NCI-H524 treated with DMSO at 0.1 percent for 48 hours (cell line): Measurements from ENCODE around the gene RAB38.
A peak's percentile ranks its signal among the peaks of the same experiment; 100 is the strongest.

Experiments used
- DNase-seq: peaks from one replicate; lab custom pipeline; 2025; lab: John Stamatoyannopoulos, UW

The RAB38 gene

GRCh38 chr11:88169881-88170280 lies 5.4 kb downstream of the RAB38 start:
- DNase-seq = no peak

DNA sequence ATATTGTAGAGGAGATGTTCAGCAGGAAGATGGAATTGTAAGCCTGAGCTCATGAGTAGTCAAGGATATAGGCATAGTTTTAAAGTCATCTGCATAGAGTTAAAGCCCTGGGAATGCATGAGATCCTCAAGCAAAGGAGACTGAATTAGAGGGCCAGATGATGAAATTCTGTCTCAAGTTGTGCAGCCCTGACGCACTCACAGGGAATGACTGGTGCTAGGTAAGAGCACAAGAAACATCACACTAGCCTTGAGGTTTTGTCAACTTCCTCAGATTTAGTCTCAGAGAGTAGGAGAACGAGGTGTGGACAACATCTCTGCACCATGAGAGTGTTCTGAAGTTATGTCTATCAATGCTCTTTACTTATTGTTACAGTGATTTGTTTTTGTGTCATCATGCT lies 5.8 kb downstream of the RAB38 start:
- DNase-seq = no peak

DNA sequence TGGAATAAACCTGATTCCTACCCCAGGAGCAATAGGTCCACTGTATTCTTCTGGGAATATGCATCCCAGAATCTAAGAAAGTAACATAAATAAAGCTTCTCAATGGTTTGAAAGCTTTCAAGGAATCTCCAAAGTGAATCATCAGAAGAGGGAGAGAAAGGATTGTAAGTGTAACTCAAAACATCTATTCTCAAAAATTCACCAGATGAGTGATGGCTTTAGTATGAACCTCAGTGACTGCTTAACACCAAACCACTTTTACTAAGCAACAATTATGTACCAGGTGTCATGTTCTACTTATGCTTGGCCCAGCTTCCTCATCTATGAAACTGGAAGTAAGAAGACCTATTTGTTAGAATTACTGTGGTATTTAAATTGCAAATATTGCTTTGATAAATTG lies 7.4 kb downstream of the RAB38 start:
- no peak for DNase-seq

GRCh38 chr11:88164806-88165585 lies 10.2 kb downstream of the RAB38 start:
- no peak for DNase-seq

DNA sequence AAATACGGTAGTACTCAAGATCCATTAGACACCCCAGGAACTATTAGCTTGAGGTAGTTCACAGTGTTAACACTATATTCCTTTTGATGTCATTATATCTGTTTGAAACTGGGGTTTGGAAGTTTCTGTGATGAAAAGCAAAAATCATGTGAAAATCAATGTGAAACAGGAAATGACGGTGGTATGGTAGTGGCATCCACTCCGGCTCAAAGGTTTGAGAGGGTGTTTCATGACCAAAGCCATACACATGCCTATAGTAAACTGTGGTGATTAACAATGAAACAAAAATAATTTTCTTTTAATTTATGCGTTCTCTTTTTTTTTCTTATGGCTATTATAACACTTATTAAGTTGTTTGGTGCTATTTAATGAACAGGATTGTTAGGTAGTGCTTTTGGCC lies 10.9 kb downstream of the RAB38 start:
- no peak for DNase-seq

- DNase-seq = no peak
Measured at GRCh38 chr11:88158081-88158480, 17.2 kb downstream of the RAB38 start.

DNA sequence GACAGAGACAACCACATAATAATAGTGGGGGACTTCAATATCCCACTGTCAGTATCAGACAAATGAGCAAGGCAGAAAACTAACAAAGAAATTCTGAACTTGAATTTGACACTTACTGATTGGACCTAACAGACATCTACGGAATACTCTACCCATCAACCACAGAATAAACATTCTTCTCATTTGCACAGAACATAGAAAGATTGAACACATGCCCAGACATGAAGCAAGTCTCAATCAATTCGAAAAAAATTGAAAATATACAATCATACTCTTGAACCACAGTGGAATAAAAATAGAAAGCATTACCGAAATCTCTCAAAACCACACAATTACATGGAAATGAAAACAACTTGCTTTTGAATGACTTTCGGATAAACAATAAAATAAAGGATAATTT lies 17.9 kb downstream of the RAB38 start:
- no peak for DNase-seq

DNA sequence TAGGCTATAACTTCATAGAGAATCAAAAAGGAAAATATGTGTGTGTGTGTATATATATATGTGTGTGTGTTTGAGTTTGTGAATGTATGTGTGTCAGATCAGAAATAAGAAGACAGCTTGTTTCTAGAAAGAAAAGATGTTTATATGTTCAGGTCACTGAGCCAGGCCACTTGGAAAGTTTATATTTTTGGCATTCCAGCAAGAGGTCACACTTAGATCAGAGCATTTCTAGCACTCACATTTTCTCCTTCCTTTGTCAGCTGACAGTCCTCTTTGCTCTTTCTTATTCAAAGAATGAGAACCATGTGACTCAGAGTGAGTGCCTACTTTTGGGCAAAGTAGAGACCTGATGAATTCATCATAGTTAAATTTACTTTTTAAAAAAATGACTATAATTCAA lies 22.9 kb downstream of the RAB38 start:
- DNase-seq = no peak

- no peak for DNase-seq
Measured at GRCh38 chr11:88151709-88152265, 23.5 kb downstream of the RAB38 start.

DNA sequence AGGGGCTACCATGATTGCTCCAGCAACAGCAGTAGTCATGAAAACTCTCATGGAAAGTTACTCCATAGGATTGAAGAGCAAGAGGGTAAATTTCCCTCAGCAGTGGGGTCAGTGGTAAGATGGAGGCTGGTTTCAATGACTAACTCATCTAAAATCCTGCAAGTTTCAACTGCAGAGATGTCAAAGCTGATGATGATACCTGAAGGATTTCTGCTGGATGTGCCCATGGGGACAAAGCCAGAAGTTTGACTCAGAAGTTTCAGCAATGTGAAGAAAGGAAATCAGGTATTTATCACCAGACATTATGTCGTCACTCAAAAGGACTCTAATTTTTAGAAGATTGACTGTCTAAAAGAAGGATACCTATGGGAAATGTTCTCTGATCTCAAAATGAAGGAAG lies 29.1 kb downstream of the RAB38 start:
- no peak for DNase-seq

GRCh38 chr11:88139865-88140264 lies 35.4 kb downstream of the RAB38 start:
- DNase-seq = no peak

- DNase-seq = no peak
Measured at GRCh38 chr11:88131764-88132470, 43.3 kb downstream of the RAB38 start.

DNA sequence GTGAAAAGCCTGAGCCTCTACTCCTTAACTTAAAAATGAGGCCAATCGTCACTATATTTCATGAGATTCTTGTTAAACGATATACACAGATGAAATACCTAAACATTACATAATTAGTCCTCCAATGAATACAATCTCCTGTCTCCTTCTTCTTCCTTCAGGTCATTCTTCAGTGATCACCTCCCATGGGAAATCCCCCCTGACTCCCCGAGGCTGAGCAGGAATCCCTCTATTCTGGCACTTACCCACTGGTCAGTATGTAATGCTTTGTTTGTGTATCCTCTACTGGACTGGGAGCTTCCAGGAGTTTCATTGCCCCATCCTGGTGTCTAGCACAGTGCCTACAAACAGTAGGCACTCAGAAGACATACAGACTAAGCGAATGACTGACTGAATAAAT lies 52.3 kb downstream of the RAB38 start:
- DNase-seq = no peak

DNA sequence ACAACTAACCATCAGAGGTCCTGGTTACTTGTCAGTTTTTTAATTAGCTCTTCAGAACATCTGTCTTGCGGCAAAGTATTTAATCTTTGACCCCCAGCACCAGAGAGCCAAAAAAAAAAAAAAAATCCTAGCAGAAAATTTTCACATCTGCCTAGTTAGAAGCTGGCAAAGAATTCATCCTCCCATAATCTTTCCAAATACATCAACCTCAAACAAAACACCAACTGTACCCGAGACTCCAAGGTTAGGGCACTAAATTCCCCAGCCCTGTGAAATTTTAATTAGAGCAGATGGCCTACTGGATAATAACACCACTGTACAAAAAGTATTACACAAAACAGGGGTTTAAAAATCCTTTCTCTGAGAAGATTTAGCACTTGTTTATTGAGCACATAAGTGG lies 55.7 kb downstream of the RAB38 start:
- DNase-seq = peak; percentile 92

GRCh38 chr11:88117281-88117858 lies 57.9 kb downstream of the RAB38 start:
- DNase-seq = no peak

DNA sequence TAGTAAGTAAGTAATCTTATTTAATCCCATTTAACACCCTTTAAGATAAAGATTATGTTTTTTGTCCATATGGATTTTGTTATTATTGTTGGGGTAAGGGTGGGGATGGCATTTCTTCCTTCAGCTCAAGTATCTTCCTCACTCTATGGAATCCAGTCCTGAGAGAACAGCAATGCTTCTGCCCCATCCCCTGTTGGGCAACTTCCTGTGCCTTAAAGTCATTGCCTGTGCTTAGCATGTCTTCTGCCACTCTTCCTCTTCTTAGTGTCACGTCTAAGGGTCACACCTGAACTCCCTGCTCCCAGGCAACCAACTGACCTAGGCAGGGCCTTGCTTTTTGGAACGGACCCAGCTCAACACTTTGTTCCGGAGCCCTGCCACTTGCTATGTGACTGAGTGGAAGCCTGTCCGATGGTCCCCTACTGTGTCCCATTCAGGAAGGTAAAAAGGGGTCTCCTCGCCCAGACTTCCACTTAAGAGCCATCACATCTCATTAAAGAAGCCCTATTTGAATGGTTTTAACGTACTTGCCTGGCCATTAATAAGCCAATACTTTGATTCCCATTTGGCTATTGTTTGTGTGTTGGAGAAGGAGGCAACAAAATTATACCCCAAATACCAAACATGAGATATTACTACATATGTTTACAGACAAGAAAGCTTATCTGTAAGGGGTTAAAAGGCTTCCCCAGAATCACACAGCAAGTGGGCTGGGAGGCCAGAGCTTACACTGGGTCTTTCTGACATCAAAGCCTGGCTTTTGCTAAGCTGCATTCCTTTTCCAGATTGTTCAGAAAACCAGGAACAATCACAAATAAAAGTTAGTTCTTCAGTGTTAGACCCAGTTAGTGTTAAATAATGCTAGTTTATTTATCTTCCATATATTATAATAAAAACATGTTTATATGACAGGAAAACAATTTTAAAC lies 59.2 kb downstream of the RAB38 start:
- DNase-seq = peak; percentile 55

DNA sequence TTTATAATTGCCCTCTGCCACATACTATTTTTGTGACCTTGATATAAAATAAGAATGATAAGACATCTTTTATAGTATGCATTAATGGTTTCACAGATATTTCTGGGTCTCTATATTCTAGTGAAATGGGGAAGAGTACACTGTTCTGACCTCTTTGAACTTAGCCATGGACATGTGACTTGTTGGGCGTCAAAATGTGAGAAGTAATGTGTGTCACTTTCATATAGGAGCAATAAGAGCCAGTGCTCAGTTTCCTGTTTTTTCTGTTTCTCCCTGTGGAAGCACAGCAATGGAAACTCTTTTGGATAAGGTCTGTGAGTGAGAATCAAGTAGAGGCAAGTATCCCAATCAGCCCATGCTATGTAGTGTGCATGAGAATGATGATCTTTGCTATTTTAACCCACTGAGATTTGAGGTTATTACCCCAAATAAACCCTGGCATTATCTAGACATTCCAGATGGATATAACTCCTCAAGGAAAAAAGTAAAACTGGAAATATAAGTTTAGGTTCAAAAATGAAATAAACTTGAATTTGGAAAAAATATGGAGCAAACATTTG lies 60.7 kb downstream of the RAB38 start:
- DNase-seq = no peak

DNA sequence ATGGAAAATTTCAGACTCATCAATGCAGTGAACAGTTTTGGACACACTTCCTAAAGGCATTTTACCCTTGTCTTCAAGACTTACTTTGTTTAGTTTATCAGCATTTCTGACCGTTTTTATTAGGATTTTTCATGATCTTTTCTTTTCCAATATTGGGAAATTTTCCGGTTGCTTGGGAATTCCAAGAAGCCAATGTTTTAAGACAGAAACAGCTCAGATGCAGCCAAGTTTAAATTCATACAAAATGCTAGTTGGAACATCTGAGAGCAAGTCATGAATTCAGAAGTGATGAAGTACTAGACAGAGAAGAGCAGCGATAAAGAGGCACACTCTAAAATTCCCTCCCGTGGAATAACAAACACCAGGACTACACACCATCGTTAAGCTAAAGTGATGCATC lies 68.6 kb downstream of the RAB38 start:
- no peak for DNase-seq

GRCh38 chr11:88105951-88106350 lies 69.3 kb downstream of the RAB38 start:
- DNase-seq = no peak

DNA sequence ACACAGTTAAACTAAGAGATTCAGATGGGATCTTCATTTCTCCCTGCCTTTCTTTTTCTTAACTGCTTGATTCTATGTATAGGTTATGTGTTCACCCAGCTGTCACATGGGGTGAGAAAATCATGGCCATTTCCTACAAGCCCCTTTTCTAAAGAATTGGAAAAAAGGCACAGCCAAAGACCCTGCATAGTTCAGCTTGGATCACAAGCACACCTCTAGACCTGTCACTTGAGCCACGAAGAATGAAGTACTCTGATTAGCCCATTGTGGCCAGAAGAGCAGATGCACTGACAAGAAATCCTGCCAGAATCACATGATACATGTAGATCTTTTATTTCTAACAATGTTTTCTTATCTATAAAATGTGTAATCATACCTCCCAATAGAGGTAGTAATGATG lies 69.7 kb downstream of the RAB38 start:
- DNase-seq = no peak

GRCh38 chr11:88104408-88104807 lies 70.8 kb downstream of the RAB38 start:
- no peak for DNase-seq
